Stimulated activated CD8-positive, alpha-beta memory T cell treated with anti-CD3 and anti-CD28 coated beads, Interleukin-12 subunit alpha, Interleukin-12 subunit beta, amount 100 ng/mL, for 4 hours (primary cell): ENCODE results near the gene TMOD2.

Experiments
- DNase-seq: peaks from one replicate; pipeline ENCODE4 v3.0.0-alpha.2; 2020; ENCODE audit warnings: low read depth

Gene TMOD2

GRCh38 chr15:51856714-51857380 lies 105.5 kb downstream of the TMOD2 start:
- DNase-seq = no peak

DNA sequence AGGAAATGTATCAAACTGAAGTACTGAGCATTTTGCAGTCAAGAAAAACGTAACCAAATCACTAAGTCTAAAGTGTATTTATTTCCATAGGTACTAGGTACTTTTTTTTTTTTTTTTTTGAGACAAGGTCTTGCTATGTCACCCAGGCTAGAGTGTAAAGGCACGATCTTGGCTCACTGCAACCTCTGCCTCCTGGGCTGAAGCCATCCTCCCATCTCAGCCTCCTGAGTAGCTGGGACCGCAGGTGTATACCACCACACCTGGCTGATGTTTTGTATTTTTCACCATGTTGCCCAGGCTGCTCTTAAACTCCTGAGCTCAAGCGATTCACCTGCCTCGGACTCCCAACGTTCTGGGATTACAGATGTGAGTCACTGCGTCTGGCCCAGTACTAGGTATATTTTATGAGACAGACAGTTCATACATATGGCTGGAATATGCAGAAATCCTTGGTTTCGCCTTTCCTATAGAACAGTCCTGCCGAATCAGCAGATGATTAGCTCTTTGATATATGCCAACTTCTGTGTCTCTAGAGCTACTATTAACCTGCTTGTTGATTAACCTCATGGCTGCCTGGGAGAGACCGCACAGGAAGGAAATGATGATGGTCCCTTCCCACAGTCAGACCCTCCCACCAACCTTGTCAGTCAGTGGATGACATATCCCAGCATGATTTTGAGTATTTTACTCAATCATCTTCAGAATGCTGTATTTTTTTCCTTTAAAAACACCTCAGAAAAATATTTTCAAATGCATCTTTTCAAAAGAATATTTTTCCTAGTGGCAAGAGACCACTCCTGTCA lies 110.4 kb downstream of the TMOD2 start:
- DNase-seq = peak; percentile 33

GRCh38 chr15:51863131-51863530 lies 111.7 kb downstream of the TMOD2 start:
- DNase-seq = no peak

GRCh38 chr15:51864408-51865056 lies 113.1 kb downstream of the TMOD2 start:
- no peak for DNase-seq

DNA sequence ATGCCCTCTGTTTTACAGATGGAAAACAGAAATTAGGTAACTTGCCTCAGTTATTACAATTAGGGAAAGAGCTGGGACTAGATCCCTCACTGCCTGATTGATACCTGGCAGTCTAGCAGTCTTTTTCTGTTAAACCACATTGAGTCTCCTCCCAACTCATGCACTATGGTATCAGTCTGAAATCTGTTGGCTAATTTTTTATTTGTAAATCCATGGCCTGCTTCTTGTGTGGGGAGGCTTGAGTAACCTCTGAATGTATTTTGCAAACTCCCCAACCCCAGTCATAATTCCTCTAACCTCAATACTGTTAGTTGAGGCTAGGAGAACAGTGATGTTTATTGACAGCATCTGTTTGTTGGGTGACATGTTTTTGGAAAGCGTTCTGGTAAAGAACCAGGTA lies 113.9 kb downstream of the TMOD2 start:
- DNase-seq = no peak
